ENCODE measurements around the gene OGDHL. TPM values are rescaled to one million over a fixed set of nuclear protein-coding genes. Genes with fewer than 3 reads are reported as not detected.
"Not testable (repeated sequence)": the region's sequence is repeated elsewhere in the genome, so short reads cannot be mapped to it uniquely, and the experiment has no call there.

OGDHL gene
- total RNA-seq, 1 donor from 2014 or later = 0.52 TPM

- Histone ChIP-seq H3K9me3 (ENCODE audit: control insufficient read depth in 3 of 3, low read length in 3 of 3) (no peaks in the 10 kb centered on the region), H3K36me3 (ENCODE audit: control insufficient read depth in 3 of 3, insufficient read depth in 3 of 3, low read length in 3 of 3) (no peaks in the 10 kb centered on the region), H3K4me3 (ENCODE audit: low read length in 3 of 3) (no peak overlapping the region), H3K9ac (ENCODE audit: low read depth in 1 of 3, low read length in 3 of 3) (no peak overlapping the region), H3K27me3 (ENCODE audit: control insufficient read depth in 3 of 3, insufficient read depth in 3 of 3, low read length in 3 of 3) (peaks cover 21 to 34% (median 23%) of the 10 kb centered on the region in 3 donors), H3K4me1 (ENCODE audit: control insufficient read depth in 3 of 3, insufficient read depth in 3 of 3, low read length in 3 of 3) (peaks cover 0 to 2% (median 0%) of the 10 kb centered on the region in 3 donors), H3K27ac (ENCODE audit: low read depth, low read length) (no peak overlapping the region)
Measured at GRCh38 chr10:49759787-49760551, 2.2 kb downstream of the OGDHL start.

GRCh38 chr10:49758249-49758930 is 3.7 kb downstream of the OGDHL start:
- H3K27ac ChIP-seq (ENCODE audit: low read depth, low read length) = no peak overlapping the region
- no peaks in the 10 kb centered on the region for H3K36me3 ChIP-seq (ENCODE audit: control insufficient read depth in 3 of 3, insufficient read depth in 3 of 3, low read length in 3 of 3)
- H3K4me3 ChIP-seq (ENCODE audit: low read length in 3 of 3) = no peak overlapping the region
- H3K4me1 ChIP-seq (ENCODE audit: control insufficient read depth in 3 of 3, insufficient read depth in 3 of 3, low read length in 3 of 3) = peaks cover 0 to 2% (median 0%) of the 10 kb centered on the region in 3 donors
- H3K9ac ChIP-seq (ENCODE audit: low read depth in 1 of 3, low read length in 3 of 3) = no peak overlapping the region
- no peaks in the 10 kb centered on the region for H3K9me3 ChIP-seq (ENCODE audit: control insufficient read depth in 3 of 3, low read length in 3 of 3)
- peaks cover 16 to 32% (median 21%) of the 10 kb centered on the region in 3 donors for H3K27me3 ChIP-seq (ENCODE audit: control insufficient read depth in 3 of 3, insufficient read depth in 3 of 3, low read length in 3 of 3)

- Histone ChIP-seq H3K9me3 (ENCODE audit: control insufficient read depth in 3 of 3, low read length in 3 of 3) (no peaks in the 10 kb centered on the region), H3K27me3 (ENCODE audit: control insufficient read depth in 3 of 3, insufficient read depth in 3 of 3, low read length in 3 of 3) (peaks cover 6 to 24% (median 15%) of the 10 kb centered on the region in 3 donors), H3K36me3 (ENCODE audit: control insufficient read depth in 3 of 3, insufficient read depth in 3 of 3, low read length in 3 of 3) (no peaks in the 10 kb centered on the region), H3K9ac (ENCODE audit: low read depth in 1 of 3, low read length in 3 of 3) (no peak overlapping the region), H3K4me1 (ENCODE audit: control insufficient read depth in 3 of 3, insufficient read depth in 3 of 3, low read length in 3 of 3) (no peaks in the 10 kb centered on the region), H3K27ac (ENCODE audit: low read depth, low read length) (no peak overlapping the region), H3K4me3 (ENCODE audit: low read length in 3 of 3) (no peak overlapping the region)
Measured at GRCh38 chr10:49756641-49757040, 5.5 kb downstream of the OGDHL start.

GRCh38 chr10:49756031-49756430 is 6.1 kb downstream of the OGDHL start:
- H3K4me1 ChIP-seq (ENCODE audit: control insufficient read depth in 3 of 3, insufficient read depth in 3 of 3, low read length in 3 of 3) = no peaks in the 10 kb centered on the region
- H3K9me3 ChIP-seq (ENCODE audit: control insufficient read depth in 3 of 3, low read length in 3 of 3) = no peaks in the 10 kb centered on the region
- H3K4me3 ChIP-seq (ENCODE audit: low read length in 3 of 3) = no peak overlapping the region
- H3K36me3 ChIP-seq (ENCODE audit: control insufficient read depth in 3 of 3, insufficient read depth in 3 of 3, low read length in 3 of 3) = no peaks in the 10 kb centered on the region
- no peak overlapping the region for H3K9ac ChIP-seq (ENCODE audit: low read depth in 1 of 3, low read length in 3 of 3)
- H3K27ac ChIP-seq (ENCODE audit: low read depth, low read length) = no peak overlapping the region
- H3K27me3 ChIP-seq (ENCODE audit: control insufficient read depth in 3 of 3, insufficient read depth in 3 of 3, low read length in 3 of 3) = peaks cover 1 to 19% (median 8%) of the 10 kb centered on the region in 3 donors

GRCh38 chr10:49754951-49755350 is 7.2 kb downstream of the OGDHL start:
- not testable (repeated sequence) for H3K9me3 ChIP-seq (ENCODE audit: control insufficient read depth in 3 of 3, low read length in 3 of 3); H3K9ac ChIP-seq (ENCODE audit: low read depth in 1 of 3, low read length in 3 of 3); H3K27ac ChIP-seq (ENCODE audit: low read depth, low read length); H3K4me1 ChIP-seq (ENCODE audit: control insufficient read depth in 3 of 3, insufficient read depth in 3 of 3, low read length in 3 of 3); H3K4me3 ChIP-seq (ENCODE audit: low read length in 3 of 3); H3K36me3 ChIP-seq (ENCODE audit: control insufficient read depth in 3 of 3, insufficient read depth in 3 of 3, low read length in 3 of 3)
- peaks cover 0 to 19% (median 7%) of the 10 kb centered on the region in 3 donors for H3K27me3 ChIP-seq (ENCODE audit: control insufficient read depth in 3 of 3, insufficient read depth in 3 of 3, low read length in 3 of 3)

GRCh38 chr10:49752584-49752983 is 9.5 kb downstream of the OGDHL start:
- Histone ChIP-seq H3K4me3 (ENCODE audit: low read length in 3 of 3) (no peak overlapping the region), H3K4me1 (ENCODE audit: control insufficient read depth in 3 of 3, insufficient read depth in 3 of 3, low read length in 3 of 3) (no peaks in the 10 kb centered on the region), H3K9ac (ENCODE audit: low read depth in 1 of 3, low read length in 3 of 3) (no peak overlapping the region), H3K27ac (ENCODE audit: low read depth, low read length) (no peak overlapping the region), H3K36me3 (ENCODE audit: control insufficient read depth in 3 of 3, insufficient read depth in 3 of 3, low read length in 3 of 3) (no peaks in the 10 kb centered on the region), H3K9me3 (ENCODE audit: control insufficient read depth in 3 of 3, low read length in 3 of 3) (no peaks in the 10 kb centered on the region), H3K27me3 (ENCODE audit: control insufficient read depth in 3 of 3, insufficient read depth in 3 of 3, low read length in 3 of 3) (peaks cover 0 to 10% (median 7%) of the 10 kb centered on the region in 3 donors)

- H3K4me1 ChIP-seq (ENCODE audit: control insufficient read depth in 3 of 3, insufficient read depth in 3 of 3, low read length in 3 of 3) = no peaks in the 10 kb centered on the region
- no peaks in the 10 kb centered on the region for H3K9me3 ChIP-seq (ENCODE audit: control insufficient read depth in 3 of 3, low read length in 3 of 3)
- H3K27ac ChIP-seq (ENCODE audit: low read depth, low read length) = no peak overlapping the region
- H3K36me3 ChIP-seq (ENCODE audit: control insufficient read depth in 3 of 3, insufficient read depth in 3 of 3, low read length in 3 of 3) = no peaks in the 10 kb centered on the region
- H3K4me3 ChIP-seq (ENCODE audit: low read length in 3 of 3) = no peak overlapping the region
- peaks cover 6 to 15% (median 7%) of the 10 kb centered on the region in 3 donors for H3K27me3 ChIP-seq (ENCODE audit: control insufficient read depth in 3 of 3, insufficient read depth in 3 of 3, low read length in 3 of 3)
- H3K9ac ChIP-seq (ENCODE audit: low read depth in 1 of 3, low read length in 3 of 3) = no peak overlapping the region
Measured at GRCh38 chr10:49751636-49752510, 10.2 kb downstream of the OGDHL start.

- Histone ChIP-seq H3K4me3 (ENCODE audit: low read length in 3 of 3) (no peak overlapping the region), H3K27ac (ENCODE audit: low read depth, low read length) (no peak overlapping the region), H3K4me1 (ENCODE audit: control insufficient read depth in 3 of 3, insufficient read depth in 3 of 3, low read length in 3 of 3) (no peaks in the 10 kb centered on the region), H3K27me3 (ENCODE audit: control insufficient read depth in 3 of 3, insufficient read depth in 3 of 3, low read length in 3 of 3) (peaks cover 4 to 21% (median 7%) of the 10 kb centered on the region in 3 donors), H3K9me3 (ENCODE audit: control insufficient read depth in 3 of 3, low read length in 3 of 3) (no peaks in the 10 kb centered on the region), H3K9ac (ENCODE audit: low read depth in 1 of 3, low read length in 3 of 3) (no peak overlapping the region), H3K36me3 (ENCODE audit: control insufficient read depth in 3 of 3, insufficient read depth in 3 of 3, low read length in 3 of 3) (no peaks in the 10 kb centered on the region)
Measured at GRCh38 chr10:49751216-49751615, 10.9 kb downstream of the OGDHL start.

GRCh38 chr10:49750546-49750945 is 11.6 kb downstream of the OGDHL start:
- H3K4me1 ChIP-seq (ENCODE audit: control insufficient read depth in 3 of 3, insufficient read depth in 3 of 3, low read length in 3 of 3) = no peaks in the 10 kb centered on the region
- peaks cover 0 to 17% (median 7%) of the 10 kb centered on the region in 3 donors for H3K27me3 ChIP-seq (ENCODE audit: control insufficient read depth in 3 of 3, insufficient read depth in 3 of 3, low read length in 3 of 3)
- H3K36me3 ChIP-seq (ENCODE audit: control insufficient read depth in 3 of 3, insufficient read depth in 3 of 3, low read length in 3 of 3) = no peaks in the 10 kb centered on the region
- H3K4me3 ChIP-seq (ENCODE audit: low read length in 3 of 3) = no peak overlapping the region
- H3K27ac ChIP-seq (ENCODE audit: low read depth, low read length) = no peak overlapping the region
- H3K9me3 ChIP-seq (ENCODE audit: control insufficient read depth in 3 of 3, low read length in 3 of 3) = no peaks in the 10 kb centered on the region
- no peak overlapping the region for H3K9ac ChIP-seq (ENCODE audit: low read depth in 1 of 3, low read length in 3 of 3)

Data from skeletal muscle tissue (tissue), 4 donors.